Esophagus muscularis mucosa (tissue), 4 donors: ENCODE data around the gene DAND5.

Source experiments
- CTCF ChIP-seq, 3 experiments: fragments of 200-600 bp in 2 of 3; fragments of 450-650 bp in 1 of 3; sonication (generic) in 2 of 3; IDR thresholded peaks; one replicate each; pipeline ENCODE4 v1.5.1; 2017 to 2019; ENCODE audit warnings: antibody characterized with exemption in 3 of 3, mild to moderate bottlenecking in 2 of 3, moderate library complexity in 1 of 3
- EP300 ChIP-seq: sonication (generic); formaldehyde crosslinking; IDR thresholded peaks from one replicate; pipeline ENCODE4 v1.6.1; 2017; ENCODE audit warnings: antibody characterized with exemption
- POLR2A ChIP-seq: fragments of 450-650 bp; IDR thresholded peaks from one replicate; pipeline ENCODE4 v1.6.1; 2017; ENCODE audit warnings: antibody characterized with exemption, moderate library complexity, mild to moderate bottlenecking, low read depth

- no peak for TF ChIP-seq EP300
- TF ChIP-seq CTCF (IDR thresholded peaks at IDR 0.05), result no peak
- no peak for TF ChIP-seq POLR2A
Measured at GRCh38 chr19:12987781-12988180, 18.4 kb downstream of the DAND5 start.
